WTC11 (cell line): ENCODE data around the gene ZKSCAN3.

ENCODE experiments used
- CBFB ChIP-seq: sonication (generic); formaldehyde crosslinking; IDR thresholded peaks from 2 replicates; pipeline ENCODE4 v1.8.1; 2022; ENCODE audit warnings: mild to moderate bottlenecking, low read depth, missing genetic modification reagents
- CTCF ChIP-seq: fragments of 200-600 bp; IDR thresholded peaks from 2 replicates; pipeline ENCODE4 v1.8.0; 2022; ENCODE audit warnings: antibody characterized with exemption
- E2F5 ChIP-seq: sonication (generic); formaldehyde crosslinking; IDR thresholded peaks from 2 replicates; pipeline ENCODE4 v1.8.1; 2022; ENCODE audit warnings: mild to moderate bottlenecking, moderate library complexity, missing genetic modification reagents
- ETV6 ChIP-seq: sonication (generic); formaldehyde crosslinking; IDR thresholded peaks from 2 replicates; pipeline ENCODE4 v1.8.1; 2022; ENCODE audit warnings: mild to moderate bottlenecking, missing genetic modification reagents
- FOXK1 ChIP-seq: sonication (generic); formaldehyde crosslinking; IDR thresholded peaks from 2 replicates; pipeline ENCODE4 v1.8.0; 2022; ENCODE audit warnings: mild to moderate bottlenecking, moderate library complexity, missing genetic modification reagents
- IRF2 ChIP-seq: sonication (generic); formaldehyde crosslinking; IDR thresholded peaks from 2 replicates; pipeline ENCODE4 v1.8.0; 2022; ENCODE audit warnings: low read depth, missing genetic modification reagents, borderline replicate concordance
- USF1 ChIP-seq: sonication (generic); formaldehyde crosslinking; IDR thresholded peaks from 2 replicates; pipeline ENCODE4 v1.8.0; 2022; ENCODE audit warnings: mild to moderate bottlenecking, missing genetic modification reagents
- USF2 ChIP-seq: sonication (generic); formaldehyde crosslinking; IDR thresholded peaks from 2 replicates; pipeline ENCODE4 v1.8.1; 2023; ENCODE audit warnings: mild to moderate bottlenecking, missing genetic modification reagents, moderate library complexity
- ZNF263 ChIP-seq: sonication (generic); formaldehyde crosslinking; IDR thresholded peaks from 2 replicates; pipeline ENCODE4 v1.8.1; 2022; ENCODE audit warnings: low read depth, mild to moderate bottlenecking, moderate library complexity, missing genetic modification reagents

- TF ChIP-seq ZNF263 (CRISPR knock-in tag), result no peak
- TF ChIP-seq CTCF, result no peak
- no peak for TF ChIP-seq FOXK1 (CRISPR knock-in tag)
- no peak for TF ChIP-seq E2F5 (CRISPR knock-in tag)
- TF ChIP-seq IRF2, result no peak
- TF ChIP-seq CBFB (CRISPR knock-in tag), result no peak
- no peak for TF ChIP-seq USF1 (CRISPR knock-in tag)
- no peak for TF ChIP-seq ETV6 (CRISPR knock-in tag)
- TF ChIP-seq USF2 (CRISPR knock-in tag), result no peak
Observed at GRCh38 chr6:28380381-28380780, 30.6 kb downstream of the ZKSCAN3 start.
